GM18511 (cell line): ENCODE data around the gene SLC34A3.
"Not testable (repeated sequence)": the region's sequence is repeated elsewhere in the genome, so short reads cannot be mapped to it uniquely, and the experiment has no call there.

Source experiments
- ATAC-seq: cut with Tn5 transposase; IDR thresholded peaks from one replicate; pipeline ENCODE4 v1.9.1; 2021; ENCODE audit warnings: mild to moderate bottlenecking, moderate library complexity; ENCODE audit not compliant: unreplicated experiment

The SLC34A3 gene

GRCh38 chr9:137255448-137256114, 24.9 kb downstream of the SLC34A3 start:
- peak; percentile 41 for ATAC-seq

GRCh38 chr9:137256362-137256761, 25.7 kb downstream of the SLC34A3 start:
- ATAC-seq = no peak

- no peak for ATAC-seq
Observed at GRCh38 chr9:137256856-137257255, 26.2 kb downstream of the SLC34A3 start.

- ATAC-seq = not testable (repeated sequence)
Observed at GRCh38 chr9:137262173-137262908, 31.6 kb downstream of the SLC34A3 start.

- no peak for ATAC-seq
Observed at GRCh38 chr9:137262909-137263285, 32.2 kb downstream of the SLC34A3 start.

GRCh38 chr9:137263506-137263905, 32.8 kb downstream of the SLC34A3 start:
- no peak for ATAC-seq

- no peak for ATAC-seq
Observed at GRCh38 chr9:137264067-137264466, 33.4 kb downstream of the SLC34A3 start.

- ATAC-seq = no peak
Observed at GRCh38 chr9:137265496-137266161, 34.9 kb downstream of the SLC34A3 start.

GRCh38 chr9:137266162-137266527, 35.4 kb downstream of the SLC34A3 start:
- ATAC-seq = no peak

- no peak for ATAC-seq
Observed at GRCh38 chr9:137266585-137267453, 36.1 kb downstream of the SLC34A3 start.

- ATAC-seq = no peak
Observed at GRCh38 chr9:137267933-137268355, 37.2 kb downstream of the SLC34A3 start.

GRCh38 chr9:137268538-137269201, 38.0 kb downstream of the SLC34A3 start:
- no peak for ATAC-seq

GRCh38 chr9:137269231-137269772, 38.6 kb downstream of the SLC34A3 start:
- ATAC-seq = no peak

- ATAC-seq = no peak
Observed at GRCh38 chr9:137270929-137271695, 40.4 kb downstream of the SLC34A3 start.

GRCh38 chr9:137271696-137272076, 41.0 kb downstream of the SLC34A3 start:
- no peak for ATAC-seq

- no peak for ATAC-seq
Observed at GRCh38 chr9:137272241-137273094, 41.8 kb downstream of the SLC34A3 start.

- no peak for ATAC-seq
Observed at GRCh38 chr9:137273095-137273490, 42.4 kb downstream of the SLC34A3 start.

- no peak for ATAC-seq
Observed at GRCh38 chr9:137273611-137274320, 43.1 kb downstream of the SLC34A3 start.
